ENCODE results near the gene ZCCHC24.

DNA sequence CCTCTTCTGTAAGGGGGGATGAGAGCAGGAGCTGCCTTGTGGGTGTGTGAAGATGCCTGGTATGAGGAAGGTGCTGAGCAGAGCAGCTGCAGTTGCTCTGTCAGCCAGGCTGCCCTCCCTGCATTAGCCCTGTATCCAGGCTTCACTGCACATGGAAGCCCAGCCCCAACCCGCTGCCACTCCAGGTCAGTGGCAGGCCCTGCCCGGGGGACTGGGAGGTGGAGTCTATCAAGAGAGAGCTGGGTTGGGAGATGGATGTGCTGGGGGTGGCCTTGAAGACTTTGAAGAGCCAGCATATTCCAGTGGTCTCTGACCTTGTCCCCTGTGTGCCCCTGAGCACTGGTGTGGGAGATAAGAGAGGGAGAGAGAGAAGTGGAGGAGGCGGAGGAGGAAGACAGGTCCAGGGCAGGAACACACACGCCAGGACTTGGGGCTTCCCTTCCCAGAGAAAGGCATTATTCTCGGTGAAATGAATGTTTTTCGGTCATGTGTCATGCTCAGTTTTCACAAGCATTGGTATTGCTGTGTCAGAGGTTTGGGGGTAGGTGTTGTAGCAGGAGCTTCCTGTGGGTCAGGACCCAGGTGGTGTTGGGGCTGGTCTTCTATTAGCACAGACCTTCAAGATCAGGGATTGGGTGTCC lies 95.5 kb downstream of the ZCCHC24 start:
- TF ChIP-seq, protein P1, sequence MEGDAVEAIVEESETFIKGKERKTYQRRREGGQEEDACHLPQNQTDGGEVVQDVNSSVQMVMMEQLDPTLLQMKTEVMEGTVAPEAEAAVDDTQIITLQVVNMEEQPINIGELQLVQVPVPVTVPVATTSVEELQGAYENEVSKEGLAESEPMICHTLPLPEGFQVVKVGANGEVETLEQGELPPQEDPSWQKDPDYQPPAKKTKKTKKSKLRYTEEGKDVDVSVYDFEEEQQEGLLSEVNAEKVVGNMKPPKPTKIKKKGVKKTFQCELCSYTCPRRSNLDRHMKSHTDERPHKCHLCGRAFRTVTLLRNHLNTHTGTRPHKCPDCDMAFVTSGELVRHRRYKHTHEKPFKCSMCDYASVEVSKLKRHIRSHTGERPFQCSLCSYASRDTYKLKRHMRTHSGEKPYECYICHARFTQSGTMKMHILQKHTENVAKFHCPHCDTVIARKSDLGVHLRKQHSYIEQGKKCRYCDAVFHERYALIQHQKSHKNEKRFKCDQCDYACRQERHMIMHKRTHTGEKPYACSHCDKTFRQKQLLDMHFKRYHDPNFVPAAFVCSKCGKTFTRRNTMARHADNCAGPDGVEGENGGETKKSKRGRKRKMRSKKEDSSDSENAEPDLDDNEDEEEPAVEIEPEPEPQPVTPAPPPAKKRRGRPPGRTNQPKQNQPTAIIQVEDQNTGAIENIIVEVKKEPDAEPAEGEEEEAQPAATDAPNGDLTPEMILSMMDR (IDR thresholded peaks at IDR 0.05), result no peak
- TF ChIP-seq POLR2A (IDR thresholded peaks at IDR 0.05), result no peak

Measured in Peyer's patch (tissue), 4 donors.